ENCODE data around the gene EIF2B4.
A peak's percentile ranks its signal among the peaks of the same experiment; 100 is the strongest.

EIF2B4 gene

DNA sequence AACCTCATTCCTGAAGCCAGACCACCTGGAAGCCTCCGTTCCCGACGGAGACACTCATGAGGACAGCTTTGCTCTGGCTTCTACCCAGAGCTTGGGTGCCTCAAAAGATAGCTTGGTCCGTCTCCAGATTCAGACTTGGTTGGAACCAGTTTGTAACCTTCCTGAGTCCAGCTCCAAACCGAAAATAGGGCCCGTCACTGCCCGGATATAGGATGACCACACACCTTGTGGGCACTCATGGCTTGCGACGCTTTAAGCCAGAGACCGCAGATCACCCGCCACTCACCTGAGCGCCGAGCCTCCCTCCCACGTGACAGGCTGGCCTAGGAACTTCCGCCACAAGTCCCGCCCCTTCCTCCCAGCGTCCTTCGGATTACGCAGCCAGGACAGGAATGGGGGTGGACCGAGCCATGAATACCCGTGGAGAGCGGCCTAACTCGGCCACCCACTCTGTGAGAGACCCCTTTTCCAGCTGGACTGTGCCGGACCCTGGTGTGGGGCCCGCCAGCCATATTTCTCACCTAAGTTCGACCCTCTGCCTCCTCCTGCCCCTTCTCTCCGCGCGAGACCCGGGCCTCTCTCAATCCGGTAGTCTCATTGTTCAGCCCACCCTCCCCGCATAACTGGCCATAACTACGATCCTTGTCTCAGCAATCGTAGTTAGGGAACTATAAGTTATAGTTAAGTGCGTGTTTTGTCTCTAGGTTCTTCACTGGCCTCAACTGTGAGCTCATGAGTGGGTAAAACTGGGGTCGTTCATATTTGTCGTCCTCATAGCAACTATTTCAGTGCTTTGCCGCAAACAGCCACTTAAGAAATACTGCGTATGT lies 47.2 kb downstream of the EIF2B4 start, which contains the start of gene MPV17:
TSS of gene MPV17 (minus strand) at position 332 of the 830 bp plus-strand sequence. CDS start 580 bp downstream, outside the sequence.
- H3K36me3 ChIP-seq (ENCODE audit: control insufficient read depth in 2 of 2, insufficient read depth in 1 of 2, low read length in 2 of 2), result peaks cover 6 to 24% of the 10 kb centered on the region in 2 experiments; a peak in 2 of 3 replicates
- TF ChIP-seq ZBTB21 (tag by site-specific recombination; IDR thresholded peaks at IDR 0.05) (0 out of 2 replicates have a peak, but pooled peaks have one; percentile 15), EGR2 (tag by site-specific recombination; IDR thresholded peaks at IDR 0.05; ENCODE audit: low read depth) (peak; percentile 22; the same call in 1 of the 2 replicates), ZNF112 (tag by site-specific recombination; IDR thresholded peaks at IDR 0.05) (no peak), ZNF341 (tag by site-specific recombination; IDR thresholded peaks at IDR 0.05; ENCODE audit: low read depth) (peak; percentile 51; the same call in 1 of the 2 replicates), ZXDB (tag by site-specific recombination; IDR thresholded peaks at IDR 0.05) (peak; percentile 65), ZNF76 (tag by site-specific recombination; IDR thresholded peaks at IDR 0.05; ENCODE audit: borderline replicate concordance, low read depth) (peak; percentile 58; the same call in 1 of the 2 replicates), ZNF184 (tag by site-specific recombination; IDR thresholded peaks at IDR 0.05) (no peak), ZBTB17 (tag by site-specific recombination; IDR thresholded peaks at IDR 0.05) (peak; percentile 98), ZNF501 (tag by site-specific recombination; IDR thresholded peaks at IDR 0.05) (peak; percentile 76; the same call in 1 of the 2 replicates), GFI1B (tag by site-specific recombination; IDR thresholded peaks at IDR 0.05) (no peak), KLF8 (tag by site-specific recombination; IDR thresholded peaks at IDR 0.05) (peak; percentile 53), ZEB2 (tag by site-specific recombination; IDR thresholded peaks at IDR 0.05) (0 out of 2 replicates have a peak, but pooled peaks have one; percentile 30), YY2 (tag by site-specific recombination; IDR thresholded peaks at IDR 0.05) (0 out of 2 replicates have a peak, but pooled peaks have one; percentile 18), BCL11B (tag by site-specific recombination; IDR thresholded peaks at IDR 0.05; ENCODE audit: low read depth) (no peak), SP3 (tag by site-specific recombination; IDR thresholded peaks at IDR 0.05) (peak; percentile 69), KLF16 (tag by site-specific recombination; IDR thresholded peaks at IDR 0.05) (peak; percentile 52; the same call in 1 of the 2 replicates), ZNF223 (tag by site-specific recombination; IDR thresholded peaks at IDR 0.05) (no peak), YY1 (tag by site-specific recombination; IDR thresholded peaks at IDR 0.05) (peak; percentile 49; the same call in 1 of the 2 replicates), ZNF24 (tag by site-specific recombination; IDR thresholded peaks at IDR 0.05) (peak; percentile 18; the same call in 1 of the 2 replicates), ZNF335 (tag by site-specific recombination; conservative IDR thresholded peaks at IDR 0.05) (peak; percentile 45; the same call in 1 of the 2 replicates), SP2 (tag by site-specific recombination; IDR thresholded peaks at IDR 0.05) (peak; percentile 79), ZNF140 (tag by site-specific recombination; IDR thresholded peaks at IDR 0.05) (no peak)
- TF ChIP-seq, protein P1, sequence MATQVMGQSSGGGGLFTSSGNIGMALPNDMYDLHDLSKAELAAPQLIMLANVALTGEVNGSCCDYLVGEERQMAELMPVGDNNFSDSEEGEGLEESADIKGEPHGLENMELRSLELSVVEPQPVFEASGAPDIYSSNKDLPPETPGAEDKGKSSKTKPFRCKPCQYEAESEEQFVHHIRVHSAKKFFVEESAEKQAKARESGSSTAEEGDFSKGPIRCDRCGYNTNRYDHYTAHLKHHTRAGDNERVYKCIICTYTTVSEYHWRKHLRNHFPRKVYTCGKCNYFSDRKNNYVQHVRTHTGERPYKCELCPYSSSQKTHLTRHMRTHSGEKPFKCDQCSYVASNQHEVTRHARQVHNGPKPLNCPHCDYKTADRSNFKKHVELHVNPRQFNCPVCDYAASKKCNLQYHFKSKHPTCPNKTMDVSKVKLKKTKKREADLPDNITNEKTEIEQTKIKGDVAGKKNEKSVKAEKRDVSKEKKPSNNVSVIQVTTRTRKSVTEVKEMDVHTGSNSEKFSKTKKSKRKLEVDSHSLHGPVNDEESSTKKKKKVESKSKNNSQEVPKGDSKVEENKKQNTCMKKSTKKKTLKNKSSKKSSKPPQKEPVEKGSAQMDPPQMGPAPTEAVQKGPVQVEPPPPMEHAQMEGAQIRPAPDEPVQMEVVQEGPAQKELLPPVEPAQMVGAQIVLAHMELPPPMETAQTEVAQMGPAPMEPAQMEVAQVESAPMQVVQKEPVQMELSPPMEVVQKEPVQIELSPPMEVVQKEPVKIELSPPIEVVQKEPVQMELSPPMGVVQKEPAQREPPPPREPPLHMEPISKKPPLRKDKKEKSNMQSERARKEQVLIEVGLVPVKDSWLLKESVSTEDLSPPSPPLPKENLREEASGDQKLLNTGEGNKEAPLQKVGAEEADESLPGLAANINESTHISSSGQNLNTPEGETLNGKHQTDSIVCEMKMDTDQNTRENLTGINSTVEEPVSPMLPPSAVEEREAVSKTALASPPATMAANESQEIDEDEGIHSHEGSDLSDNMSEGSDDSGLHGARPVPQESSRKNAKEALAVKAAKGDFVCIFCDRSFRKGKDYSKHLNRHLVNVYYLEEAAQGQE (tag by site-specific recombination; IDR thresholded peaks at IDR 0.05), result no peak
- TF ChIP-seq, protein P2, sequence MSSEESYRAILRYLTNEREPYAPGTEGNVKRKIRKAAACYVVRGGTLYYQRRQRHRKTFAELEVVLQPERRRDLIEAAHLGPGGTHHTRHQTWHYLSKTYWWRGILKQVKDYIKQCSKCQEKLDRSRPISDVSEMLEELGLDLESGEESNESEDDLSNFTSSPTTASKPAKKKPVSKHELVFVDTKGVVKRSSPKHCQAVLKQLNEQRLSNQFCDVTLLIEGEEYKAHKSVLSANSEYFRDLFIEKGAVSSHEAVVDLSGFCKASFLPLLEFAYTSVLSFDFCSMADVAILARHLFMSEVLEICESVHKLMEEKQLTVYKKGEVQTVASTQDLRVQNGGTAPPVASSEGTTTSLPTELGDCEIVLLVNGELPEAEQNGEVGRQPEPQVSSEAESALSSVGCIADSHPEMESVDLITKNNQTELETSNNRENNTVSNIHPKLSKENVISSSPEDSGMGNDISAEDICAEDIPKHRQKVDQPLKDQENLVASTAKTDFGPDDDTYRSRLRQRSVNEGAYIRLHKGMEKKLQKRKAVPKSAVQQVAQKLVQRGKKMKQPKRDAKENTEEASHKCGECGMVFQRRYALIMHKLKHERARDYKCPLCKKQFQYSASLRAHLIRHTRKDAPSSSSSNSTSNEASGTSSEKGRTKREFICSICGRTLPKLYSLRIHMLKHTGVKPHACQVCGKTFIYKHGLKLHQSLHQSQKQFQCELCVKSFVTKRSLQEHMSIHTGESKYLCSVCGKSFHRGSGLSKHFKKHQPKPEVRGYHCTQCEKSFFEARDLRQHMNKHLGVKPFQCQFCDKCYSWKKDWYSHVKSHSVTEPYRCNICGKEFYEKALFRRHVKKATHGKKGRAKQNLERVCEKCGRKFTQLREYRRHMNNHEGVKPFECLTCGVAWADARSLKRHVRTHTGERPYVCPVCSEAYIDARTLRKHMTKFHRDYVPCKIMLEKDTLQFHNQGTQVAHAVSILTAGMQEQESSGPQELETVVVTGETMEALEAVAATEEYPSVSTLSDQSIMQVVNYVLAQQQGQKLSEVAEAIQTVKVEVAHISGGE (tag by site-specific recombination; conservative IDR thresholded peaks at IDR 0.05; ENCODE audit: low read depth), result peak; percentile 75
- TF ChIP-seq, protein P3, sequence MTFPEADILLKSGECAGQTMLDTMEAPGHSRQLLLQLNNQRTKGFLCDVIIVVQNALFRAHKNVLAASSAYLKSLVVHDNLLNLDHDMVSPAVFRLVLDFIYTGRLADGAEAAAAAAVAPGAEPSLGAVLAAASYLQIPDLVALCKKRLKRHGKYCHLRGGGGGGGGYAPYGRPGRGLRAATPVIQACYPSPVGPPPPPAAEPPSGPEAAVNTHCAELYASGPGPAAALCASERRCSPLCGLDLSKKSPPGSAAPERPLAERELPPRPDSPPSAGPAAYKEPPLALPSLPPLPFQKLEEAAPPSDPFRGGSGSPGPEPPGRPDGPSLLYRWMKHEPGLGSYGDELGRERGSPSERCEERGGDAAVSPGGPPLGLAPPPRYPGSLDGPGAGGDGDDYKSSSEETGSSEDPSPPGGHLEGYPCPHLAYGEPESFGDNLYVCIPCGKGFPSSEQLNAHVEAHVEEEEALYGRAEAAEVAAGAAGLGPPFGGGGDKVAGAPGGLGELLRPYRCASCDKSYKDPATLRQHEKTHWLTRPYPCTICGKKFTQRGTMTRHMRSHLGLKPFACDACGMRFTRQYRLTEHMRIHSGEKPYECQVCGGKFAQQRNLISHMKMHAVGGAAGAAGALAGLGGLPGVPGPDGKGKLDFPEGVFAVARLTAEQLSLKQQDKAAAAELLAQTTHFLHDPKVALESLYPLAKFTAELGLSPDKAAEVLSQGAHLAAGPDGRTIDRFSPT (tag by site-specific recombination; IDR thresholded peaks at IDR 0.05), result peak; percentile 56; the same call in 1 of the 2 replicates
- TF ChIP-seq, protein P4, sequence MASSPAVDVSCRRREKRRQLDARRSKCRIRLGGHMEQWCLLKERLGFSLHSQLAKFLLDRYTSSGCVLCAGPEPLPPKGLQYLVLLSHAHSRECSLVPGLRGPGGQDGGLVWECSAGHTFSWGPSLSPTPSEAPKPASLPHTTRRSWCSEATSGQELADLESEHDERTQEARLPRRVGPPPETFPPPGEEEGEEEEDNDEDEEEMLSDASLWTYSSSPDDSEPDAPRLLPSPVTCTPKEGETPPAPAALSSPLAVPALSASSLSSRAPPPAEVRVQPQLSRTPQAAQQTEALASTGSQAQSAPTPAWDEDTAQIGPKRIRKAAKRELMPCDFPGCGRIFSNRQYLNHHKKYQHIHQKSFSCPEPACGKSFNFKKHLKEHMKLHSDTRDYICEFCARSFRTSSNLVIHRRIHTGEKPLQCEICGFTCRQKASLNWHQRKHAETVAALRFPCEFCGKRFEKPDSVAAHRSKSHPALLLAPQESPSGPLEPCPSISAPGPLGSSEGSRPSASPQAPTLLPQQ (tag by site-specific recombination; IDR thresholded peaks at IDR 0.05), result peak; percentile 82

More for the DNA sequence above, 47.2 kb downstream of the EIF2B4 start, which contains the start of gene MPV17:
- H3K9me3 ChIP-seq (ENCODE audit: control insufficient read depth, insufficient read depth, low read depth, low read length), result no peaks in the 10 kb centered on the region
- peak within 1 kb of the TSS; percentile 82 for H3K27ac ChIP-seq (ENCODE audit: extremely low read depth, low read depth, low read length)
- H3K4me3 ChIP-seq (ENCODE audit: low read depth, low read length), result peak within 1 kb of the TSS; percentile 76
- peaks cover 6% of the 10 kb centered on the region; the same call in 1 of the 2 replicates for H3K4me1 ChIP-seq (ENCODE audit: control insufficient read depth, insufficient read depth, low read length)
- ChIA-PET POLR2A (interaction anchor here (0.9 to 1.8 kb wide), 15 partner anchors 9 to 260 kb away, joined by 3 to 7 read pairs (median 3); partner anchors contain the start of genes GTF3C2, NRBP1, UCN and ZNF512), CTCF (interaction anchor here (0.6 to 6.5 kb wide), 9 partner anchors 9 to 242 kb away, joined by 3 to 50 read pairs (median 3); partner anchors contain the start of genes EIF2B4 and SNX17)

Data from HEK293 (cell line).